Neural progenitor cell (in vitro differentiated cells): ENCODE measurements around the gene LGR6.
"Not testable (repeated sequence)": the region's sequence is repeated elsewhere in the genome, so short reads cannot be mapped to it uniquely, and the experiment has no call there.

Source experiments
- EZH2 ChIP-seq: fragments of 200-600 bp; sonication (generic); IDR thresholded peaks from 2 replicates; pipeline ENCODE4 v1.6.1; 2017; ENCODE audit warnings: antibody characterized with exemption, mild to moderate bottlenecking, moderate library complexity
- TF ChIP-seq, protein P1 (sequence below): fragments of 200-600 bp; sonication (generic); IDR thresholded peaks from 2 replicates; pipeline ENCODE4 v1.5.1; 2017; ENCODE audit warnings: antibody characterized with exemption, mild to moderate bottlenecking

GRCh38 chr1:202261209-202261958, 67.8 kb downstream of the LGR6 start:
- TF ChIP-seq, protein P1, sequence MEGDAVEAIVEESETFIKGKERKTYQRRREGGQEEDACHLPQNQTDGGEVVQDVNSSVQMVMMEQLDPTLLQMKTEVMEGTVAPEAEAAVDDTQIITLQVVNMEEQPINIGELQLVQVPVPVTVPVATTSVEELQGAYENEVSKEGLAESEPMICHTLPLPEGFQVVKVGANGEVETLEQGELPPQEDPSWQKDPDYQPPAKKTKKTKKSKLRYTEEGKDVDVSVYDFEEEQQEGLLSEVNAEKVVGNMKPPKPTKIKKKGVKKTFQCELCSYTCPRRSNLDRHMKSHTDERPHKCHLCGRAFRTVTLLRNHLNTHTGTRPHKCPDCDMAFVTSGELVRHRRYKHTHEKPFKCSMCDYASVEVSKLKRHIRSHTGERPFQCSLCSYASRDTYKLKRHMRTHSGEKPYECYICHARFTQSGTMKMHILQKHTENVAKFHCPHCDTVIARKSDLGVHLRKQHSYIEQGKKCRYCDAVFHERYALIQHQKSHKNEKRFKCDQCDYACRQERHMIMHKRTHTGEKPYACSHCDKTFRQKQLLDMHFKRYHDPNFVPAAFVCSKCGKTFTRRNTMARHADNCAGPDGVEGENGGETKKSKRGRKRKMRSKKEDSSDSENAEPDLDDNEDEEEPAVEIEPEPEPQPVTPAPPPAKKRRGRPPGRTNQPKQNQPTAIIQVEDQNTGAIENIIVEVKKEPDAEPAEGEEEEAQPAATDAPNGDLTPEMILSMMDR, result not testable (repeated sequence)
- not testable (repeated sequence) for TF ChIP-seq EZH2
